MCF 10A (cell line): ENCODE measurements around the gene HSPB6. TPM values are rescaled to one million over a fixed set of nuclear protein-coding genes. Genes with fewer than 3 reads are reported as not detected.

Experiments used
- BruUV-seq: library from RNA; stranded (reverse); fragments of 400-500 nt; replicated peaks from 2 replicates; lab custom pipeline; 2021; lab: Mats Ljungman, UMichigan
- CTCF ChIA-PET: fragments of 300-600 bp; sonication (Branson Sonifier 250); formaldehyde crosslinking; extraction: SDS; loops from one replicate; lab custom pipeline; 2021; ENCODE audit warnings: antibody characterized with exemption, inconsistent platforms; lab: Yijun Ruan, JAX
- POLR2A ChIA-PET: fragments of 300-600, 350-650 bp; sonication (Branson Sonifier 250); formaldehyde crosslinking; extraction: SDS; loops from one replicate; lab custom pipeline; 2020; ENCODE audit warnings: antibody characterized with exemption, inconsistent platforms; lab: Yijun Ruan, JAX
- DNase-seq: peaks from one replicate; pipeline ENCODE4 v3.0.0-alpha.2; 2018; ENCODE audit not compliant: unreplicated experiment
- H3K27ac Mint-ChIP-seq: one replicate; pipeline ENCODE4 v1.8.0; 2022; ENCODE audit warnings: mild to moderate bottlenecking, low read depth, mixed read lengths; ENCODE audit not compliant: unreplicated experiment
- H3K27me3 Mint-ChIP-seq: one replicate; pipeline ENCODE4 v1.8.0; 2022; ENCODE audit warnings: mixed read lengths; ENCODE audit not compliant: insufficient read depth, unreplicated experiment
- H3K36me3 Mint-ChIP-seq: one replicate; pipeline ENCODE4 v1.8.0; 2022; ENCODE audit warnings: mild to moderate bottlenecking, moderate library complexity, mixed read lengths; ENCODE audit not compliant: insufficient read depth, unreplicated experiment
- H3K4me1 Mint-ChIP-seq: one replicate; pipeline ENCODE4 v1.8.0; 2022; ENCODE audit warnings: mixed read lengths; ENCODE audit not compliant: insufficient read depth, unreplicated experiment
- H3K4me3 Mint-ChIP-seq: one replicate; pipeline ENCODE4 v1.8.0; 2022; ENCODE audit warnings: mild to moderate bottlenecking, moderate library complexity, mixed read lengths; ENCODE audit not compliant: unreplicated experiment
- H3K9me3 Mint-ChIP-seq: one replicate; pipeline ENCODE4 v1.8.0; 2022; ENCODE audit warnings: mixed read lengths; ENCODE audit not compliant: unreplicated experiment
- CTCF ChIP-seq: fragments of 200-600 bp; IDR thresholded peaks from one replicate; pipeline ENCODE4 v1.8.0; 2022; ENCODE audit warnings: antibody characterized with exemption, mild to moderate bottlenecking; ENCODE audit not compliant: unreplicated experiment
- intact Hi-C: fragments of 100-400 bp; cut with micrococcal nuclease; formaldehyde crosslinking; loops from 2 replicates; pipeline ENCODE4 v1.14.1; 2022
- total RNA-seq: library from RNA; stranded (reverse); gene quantifications from 2 replicates; pipeline ENCODE4 v1.2.3, GENCODE V29; 2022

The HSPB6 gene
- total RNA-seq, 1 experiment from 2014 or later, result 0.21 TPM

GRCh38 chr19:35755550-35756376 lies 1.1 kb downstream of the HSPB6 start:
- intact Hi-C loops, result no loop called here
- no TSS peak for BruUV-seq
- POLR2A ChIA-PET, result interaction anchor here (0.8 kb wide), 1 partner anchor 11 kb away, joined by 3 read pairs; the partner anchor contains the start of genes PSENEN and U2AF1L4

GRCh38 chr19:35755131-35755549 lies 1.7 kb downstream of the HSPB6 start:
- Mint-ChIP-seq H3K36me3 (peaks cover 15% of the 10 kb centered on the region), H3K27me3 (no peaks in the 10 kb centered on the region), H3K4me1 (peaks cover 8% of the 10 kb centered on the region), H3K9me3 (no peaks in the 10 kb centered on the region), H3K27ac (no peak overlapping the region), H3K4me3 (no peak overlapping the region)
- intact Hi-C loops, result no loop called here
- ChIA-PET POLR2A (no interaction called here), CTCF (no interaction called here)
- no TSS peak for BruUV-seq
- DNase-seq, result no peak
- no peak for TF ChIP-seq CTCF

More at GRCh38 chr19:35755550-35756376, 1.1 kb downstream of the HSPB6 start:
- H3K4me3 Mint-ChIP-seq, result no peak overlapping the region
- H3K9me3 Mint-ChIP-seq, result no peaks in the 10 kb centered on the region
- peaks cover 22% of the 10 kb centered on the region for H3K36me3 Mint-ChIP-seq
- TF ChIP-seq CTCF, result no peak
- no peaks in the 10 kb centered on the region for H3K27me3 Mint-ChIP-seq
- CTCF ChIA-PET, result no interaction called here
- no peak for DNase-seq
- H3K4me1 Mint-ChIP-seq, result peaks cover 8% of the 10 kb centered on the region
- no peak overlapping the region for H3K27ac Mint-ChIP-seq

GRCh38 chr19:35754370-35755130 lies 2.3 kb downstream of the HSPB6 start:
- no peak overlapping the region for H3K4me3 Mint-ChIP-seq
- H3K9me3 Mint-ChIP-seq, result no peaks in the 10 kb centered on the region
- H3K36me3 Mint-ChIP-seq, result peaks cover 14% of the 10 kb centered on the region

More at GRCh38 chr19:35754370-35755130, 2.3 kb downstream of the HSPB6 start:
- intact Hi-C loops, result no loop called here
- no peak for TF ChIP-seq CTCF
- CTCF ChIA-PET, result no interaction called here
- no peak for DNase-seq
- BruUV-seq, result no TSS peak
- Mint-ChIP-seq H3K27ac (no peak overlapping the region), H3K27me3 (no peaks in the 10 kb centered on the region), H3K4me1 (peaks cover 11% of the 10 kb centered on the region)
- POLR2A ChIA-PET, result no interaction called here
